NK-92 (cell line): ENCODE measurements around the gene ZMYND10.
A peak's percentile ranks its signal among the peaks of the same experiment; 100 is the strongest.

Experiments
- DNase-seq: peaks from one replicate; lab custom pipeline; 2025; ENCODE audit not compliant: unreplicated experiment; lab: John Stamatoyannopoulos, UW

The ZMYND10 gene

DNA sequence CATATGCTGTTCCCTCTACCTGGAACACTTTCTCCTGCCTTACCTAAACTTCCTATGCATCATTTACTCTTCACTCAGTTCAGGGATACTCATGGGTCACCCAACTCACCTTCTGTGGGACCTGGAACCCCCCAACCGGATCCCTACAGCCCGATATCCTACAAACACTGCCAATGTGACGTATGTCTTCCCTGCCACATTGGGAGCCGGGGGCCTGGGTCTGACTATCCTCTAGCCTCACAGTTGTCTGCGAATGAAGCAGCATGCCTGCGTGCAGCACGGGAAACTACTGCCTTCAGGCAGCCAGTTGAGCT lies 4.6 kb upstream of the ZMYND10 start:
- no peak for DNase-seq

- peak; percentile 3 for DNase-seq
Observed at GRCh38 chr3:50347187-50347813, 1.8 kb upstream of the ZMYND10 start.

DNA sequence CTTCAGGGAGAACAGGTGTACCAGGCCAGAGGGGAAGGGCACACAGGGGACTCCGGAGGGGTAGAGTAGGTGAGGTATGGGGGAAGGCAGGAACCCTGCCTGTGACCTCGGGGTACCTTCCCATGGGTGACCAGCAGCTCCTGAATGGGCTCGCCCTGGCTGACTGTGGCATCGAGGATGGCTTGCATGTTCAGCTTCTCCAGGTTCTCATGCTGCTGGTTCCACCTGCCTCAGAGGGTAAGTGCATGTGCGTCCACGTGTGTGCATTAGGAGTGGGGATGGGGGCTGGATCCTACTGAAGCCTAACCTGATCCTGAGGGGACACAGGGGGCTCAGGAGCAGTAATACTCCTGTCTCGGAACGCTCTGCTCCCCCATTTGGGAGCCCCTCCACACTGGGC lies 524 bp downstream of the ZMYND10 start:
- DNase-seq: no peak

- DNase-seq: no peak
Observed at GRCh38 chr3:50342813-50343633, 2.5 kb downstream of the ZMYND10 start.

DNA sequence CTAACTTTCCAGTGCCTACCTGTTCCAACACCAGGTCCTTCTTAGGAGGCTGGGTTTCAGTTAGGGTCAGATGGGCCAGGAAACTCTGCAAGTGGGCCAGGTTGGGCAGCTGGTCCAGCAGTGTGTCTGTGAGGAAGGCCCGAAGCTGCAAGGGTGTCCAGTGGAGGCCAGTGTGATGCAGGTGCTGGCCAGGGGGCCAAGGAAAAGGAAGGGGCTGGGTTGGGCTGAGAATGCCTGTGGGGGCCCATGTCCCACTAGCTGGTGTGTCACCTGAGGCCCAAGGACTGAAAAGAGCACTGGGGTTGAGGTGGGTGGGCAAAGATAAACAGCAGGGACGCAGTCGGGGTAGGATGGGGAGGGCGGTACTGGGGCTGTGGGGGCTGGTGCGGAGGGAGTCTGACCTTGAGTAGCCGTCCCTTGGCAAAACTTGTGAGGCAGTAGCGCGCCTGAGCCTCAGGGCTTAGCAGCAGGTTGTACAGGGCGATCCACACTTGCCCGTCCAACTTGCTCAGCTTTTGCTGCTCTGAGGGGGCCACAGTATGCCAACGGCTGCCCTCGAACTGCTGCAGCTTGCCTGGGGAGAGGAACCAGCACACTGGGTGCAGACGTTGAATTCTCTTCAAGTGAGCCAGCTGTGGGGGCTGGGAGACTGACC lies 3.4 kb downstream of the ZMYND10 start:
- no peak for DNase-seq

DNA sequence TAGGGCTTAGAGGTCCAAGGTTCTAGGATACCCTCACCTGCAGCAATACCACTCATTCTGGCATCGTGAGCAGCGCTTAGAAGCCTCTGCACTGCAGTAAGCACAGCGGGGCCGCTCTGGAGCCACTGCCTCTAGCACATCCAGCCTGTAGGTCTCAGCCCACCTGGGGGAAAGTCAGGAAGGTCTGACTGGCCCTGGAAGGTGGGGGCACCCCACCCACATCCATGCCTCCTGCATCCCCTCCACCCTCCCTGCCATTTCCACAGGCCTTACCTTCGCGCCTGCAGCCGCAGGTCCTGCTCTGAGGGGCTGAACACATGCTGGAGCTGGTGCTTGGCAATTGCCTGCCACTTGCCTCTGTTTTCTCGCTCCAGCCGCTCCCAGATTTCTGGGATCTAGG lies 4.0 kb downstream of the ZMYND10 start:
- DNase-seq: no peak

DNA sequence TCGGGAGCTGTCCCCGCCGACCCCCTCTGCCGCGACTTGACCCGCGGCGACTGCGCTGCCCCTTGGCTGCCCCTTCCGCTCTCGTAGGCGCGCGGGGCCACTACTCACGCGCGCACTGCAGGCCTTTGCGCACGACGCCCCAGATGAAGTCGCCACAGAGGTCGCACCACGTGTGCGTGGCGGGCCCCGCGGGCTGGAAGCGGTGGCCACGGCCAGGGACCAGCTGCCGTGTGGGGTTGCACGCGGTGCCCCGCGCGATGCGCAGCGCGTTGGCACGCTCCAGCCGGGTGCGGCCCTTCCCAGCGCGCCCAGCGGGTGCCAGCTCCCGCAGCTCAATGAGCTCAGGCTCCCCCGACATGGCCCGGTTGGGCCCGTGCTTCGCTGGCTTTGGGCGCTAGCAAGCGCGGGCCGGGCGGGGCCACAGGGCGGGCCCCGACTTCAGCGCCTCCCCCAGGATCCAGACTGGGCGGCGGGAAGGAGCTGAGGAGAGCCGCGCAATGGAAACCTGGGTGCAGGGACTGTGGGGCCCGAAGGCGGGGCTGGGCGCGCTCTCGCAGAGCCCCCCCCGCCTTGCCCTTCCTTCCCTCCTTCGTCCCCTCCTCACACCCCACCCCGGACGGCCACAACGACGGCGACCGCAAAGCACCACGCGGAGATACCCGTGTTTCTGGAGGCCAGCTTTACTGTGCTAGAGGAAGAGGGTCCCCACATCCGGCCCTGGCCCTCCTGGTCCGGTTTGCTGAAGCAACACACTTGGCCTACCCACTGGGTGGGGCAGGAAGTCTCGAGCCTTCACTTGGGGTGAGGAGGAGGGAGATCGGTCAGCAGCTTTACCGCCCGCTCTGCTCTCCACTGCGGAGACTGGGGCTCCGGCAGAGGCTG lies 4.8 kb downstream of the ZMYND10 start, which contains the start of gene RASSF1:
RASSF1 (minus strand) TSS at position 389 of the 882 bp plus-strand sequence; CDS start at position 358, 31 bp downstream.
- peak; percentile 17 for DNase-seq

DNA sequence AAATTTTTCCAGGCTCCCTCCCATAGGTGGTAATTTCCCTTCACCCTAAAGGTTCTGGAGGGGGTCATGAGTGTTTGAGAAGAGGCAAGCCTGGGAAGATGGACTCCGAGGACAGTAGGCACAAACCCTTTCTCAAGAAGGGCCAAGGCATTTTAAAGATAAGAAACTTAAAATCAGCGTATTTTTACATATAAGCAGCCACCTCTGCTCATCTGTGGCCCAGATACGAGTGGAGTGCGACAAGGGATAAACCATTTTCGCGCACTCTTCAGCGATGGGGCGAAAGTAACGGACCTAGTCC lies 5.4 kb downstream of the ZMYND10 start:
- no peak for DNase-seq

GRCh38 chr3:50339485-50340146 lies 5.9 kb downstream of the ZMYND10 start:
- no peak for DNase-seq

- DNase-seq: no peak
Observed at GRCh38 chr3:50338965-50339364, 6.6 kb downstream of the ZMYND10 start.

- DNase-seq: peak; percentile 77
Observed at GRCh38 chr3:50337175-50337861, 8.2 kb downstream of the ZMYND10 start.

DNA sequence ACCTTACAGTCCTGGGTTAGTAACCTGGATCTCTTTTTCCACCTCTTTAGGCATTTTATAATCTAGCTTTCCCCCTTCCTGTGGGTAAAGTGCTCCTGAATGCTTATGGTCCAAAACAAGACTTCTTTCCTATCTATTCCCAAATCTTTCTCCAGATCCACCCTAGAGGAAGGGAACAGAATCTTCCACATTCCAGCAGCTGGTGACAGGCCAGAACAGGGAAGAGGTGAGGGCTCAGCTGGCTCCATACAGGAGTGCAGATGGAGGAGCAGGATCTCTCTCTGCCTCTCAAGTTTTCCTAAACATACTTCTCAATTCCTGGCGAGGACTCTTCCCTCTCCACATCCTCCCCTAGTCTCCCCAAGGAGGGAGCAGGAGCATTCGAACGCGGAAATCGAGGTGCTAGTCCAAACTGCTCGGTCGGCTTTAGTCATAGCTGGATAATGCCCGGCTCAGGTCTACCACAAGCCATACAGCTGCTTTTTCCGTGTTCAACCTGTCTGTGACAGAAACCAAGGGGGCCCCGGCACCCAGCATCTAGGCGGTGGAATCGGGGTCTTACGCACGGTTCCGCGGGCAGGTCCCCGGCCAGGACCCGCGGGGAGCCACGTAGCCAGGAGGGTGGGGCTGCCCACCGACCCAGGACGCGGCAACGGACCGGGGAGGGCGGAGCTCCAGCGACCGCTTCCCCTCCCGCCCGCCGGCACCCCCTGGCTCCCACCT lies 8.9 kb downstream of the ZMYND10 start:
- no peak for DNase-seq

GRCh38 chr3:50334339-50335075 lies 11.0 kb downstream of the ZMYND10 start:
- no peak for DNase-seq

DNA sequence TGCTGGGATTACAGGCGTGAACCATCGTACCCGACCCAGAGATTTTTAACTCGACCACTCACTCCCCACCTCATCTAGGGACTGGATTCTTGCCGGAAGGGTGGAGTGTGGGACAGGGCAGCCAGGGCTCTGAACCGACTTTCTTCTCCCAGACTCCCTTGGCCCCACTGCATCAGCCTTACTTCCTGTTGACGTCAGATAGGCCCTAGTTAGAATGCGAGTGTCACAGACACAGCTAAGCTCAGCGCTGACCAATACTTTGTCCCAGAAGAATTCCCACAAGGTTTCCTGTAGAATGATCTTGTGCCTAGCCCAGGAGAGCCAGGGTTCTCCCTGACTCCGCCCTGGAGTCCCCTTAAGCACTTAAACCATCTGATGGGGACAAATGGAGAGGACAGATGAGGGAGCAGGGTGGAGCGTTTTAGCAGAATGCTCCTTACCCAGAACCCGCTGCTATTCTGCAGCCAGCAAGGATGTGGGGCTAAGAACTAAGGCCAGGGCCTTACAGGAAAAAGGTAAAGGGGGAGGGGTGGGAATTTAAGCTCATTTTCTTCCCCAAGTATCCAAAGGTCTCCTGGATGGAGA lies 11.7 kb downstream of the ZMYND10 start:
- no peak for DNase-seq

DNA sequence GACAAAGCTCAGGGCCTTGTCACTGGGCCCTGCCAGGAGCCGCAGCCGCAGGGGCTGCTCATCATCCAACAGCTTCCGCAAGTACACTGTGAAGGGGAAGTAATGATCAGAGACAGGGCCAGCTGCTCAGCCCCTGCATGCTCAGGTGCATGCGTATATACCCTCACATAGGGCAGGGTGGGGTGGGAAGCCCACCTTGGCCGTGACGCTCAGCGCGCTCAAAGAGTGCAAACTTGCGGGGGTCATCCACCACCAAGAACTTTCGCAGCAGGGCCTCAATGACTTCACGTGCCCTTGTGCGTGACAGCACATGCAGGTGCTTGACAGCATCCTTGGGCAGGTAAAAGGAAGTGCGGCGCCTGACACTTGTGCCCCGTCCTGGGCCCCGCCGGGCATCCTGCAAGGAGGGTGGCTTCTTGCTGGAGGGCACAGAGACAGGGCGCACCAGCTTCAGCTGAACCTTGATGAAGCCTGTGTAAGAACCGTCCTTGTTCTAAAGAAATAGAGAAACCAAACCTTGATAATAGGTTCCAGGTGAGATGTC lies 14.1 kb downstream of the ZMYND10 start:
- no peak for DNase-seq

DNA sequence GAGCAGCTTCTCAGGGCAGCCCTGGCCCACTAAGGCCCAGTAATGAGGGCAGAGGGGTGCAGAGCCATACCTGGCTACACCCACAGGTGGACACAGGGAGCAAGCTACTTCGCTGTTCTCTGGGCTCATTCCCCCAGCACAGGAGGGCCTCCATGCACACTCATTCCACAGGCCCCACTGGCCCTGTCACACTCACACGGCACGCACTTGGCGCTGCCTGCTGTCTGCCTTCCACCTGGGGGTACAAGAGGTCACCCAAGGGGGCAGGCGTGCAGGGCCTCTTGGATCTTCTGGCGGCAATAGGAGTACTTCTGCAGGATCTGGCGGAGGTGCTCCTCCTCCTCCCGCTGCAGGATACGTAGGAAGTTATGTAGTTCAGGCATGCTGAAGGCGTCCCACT lies 15.2 kb downstream of the ZMYND10 start:
- no peak for DNase-seq

GRCh38 chr3:50327943-50328691 lies 17.4 kb downstream of the ZMYND10 start, which contains the start of gene TUSC2:
Gene TUSC2 (minus strand): TSS chr3:50328223. CDS start chr3:50328099, 124 bp downstream.
- DNase-seq: peak; percentile 42
